Measurements from ENCODE around the gene LRGUK.

The LRGUK gene

GRCh38 chr7:134300988-134301387 is 173.8 kb downstream of the LRGUK start:
- peak; percentile 71 for DNase-seq (ENCODE audit: low spot score)

DNA sequence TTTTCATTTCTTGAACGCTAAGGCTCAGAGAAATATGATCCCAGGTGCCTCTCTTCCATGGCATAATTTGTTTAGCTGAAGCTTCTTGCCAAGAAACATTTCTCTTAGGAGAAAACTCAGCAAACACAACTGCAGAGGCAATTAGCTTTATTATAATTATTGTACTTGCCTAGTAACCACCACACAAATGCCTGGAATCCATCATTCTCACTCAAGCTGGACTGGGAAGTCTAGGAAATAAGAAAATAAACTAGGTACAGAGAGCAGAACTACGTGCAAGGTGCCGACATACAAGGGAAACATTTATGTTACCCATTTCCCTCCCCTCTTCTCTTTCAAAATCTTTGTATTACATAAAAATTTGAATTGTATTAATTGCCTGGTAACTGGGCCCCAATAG is 174.5 kb downstream of the LRGUK start:
- DNase-seq (ENCODE audit: low spot score), result no peak

GRCh38 chr7:134302120-134302519 is 175.0 kb downstream of the LRGUK start:
- no peak for DNase-seq (ENCODE audit: low spot score)

- no peak for DNase-seq (ENCODE audit: low spot score)
These were observed 180.2 kb downstream of the LRGUK start for GRCh38 chr7:134307320-134307719.

- DNase-seq (ENCODE audit: low spot score), result no peak
These were observed 181.4 kb downstream of the LRGUK start for GRCh38 chr7:134308548-134308947.

DNA sequence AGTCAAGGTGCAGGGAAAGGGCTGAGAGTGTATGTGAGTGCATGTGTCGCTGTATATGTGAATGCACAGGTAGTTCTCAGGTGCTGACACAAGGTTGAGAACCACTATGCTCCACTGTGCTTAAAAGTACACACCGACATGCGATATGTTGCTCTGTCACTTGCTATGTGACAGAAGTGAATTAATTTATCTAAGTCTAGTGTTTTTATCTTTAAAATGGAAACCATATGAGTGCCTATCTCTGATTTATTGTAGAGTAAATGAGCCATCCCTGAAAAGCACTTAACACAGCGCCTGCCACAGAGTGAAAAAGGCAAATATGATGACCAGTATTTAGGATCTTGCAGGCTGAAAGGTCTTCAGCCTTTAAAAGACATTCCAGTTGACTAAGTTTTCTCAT is 184.7 kb downstream of the LRGUK start:
- DNase-seq (ENCODE audit: low spot score), result no peak

GRCh38 chr7:134312717-134313116 is 185.6 kb downstream of the LRGUK start:
- DNase-seq (ENCODE audit: low spot score), result no peak

- no peak for DNase-seq (ENCODE audit: low spot score)
These were observed 186.4 kb downstream of the LRGUK start for GRCh38 chr7:134313543-134313942.
